Measurements from ENCODE around the gene PSRC1.

The PSRC1 gene

DNA sequence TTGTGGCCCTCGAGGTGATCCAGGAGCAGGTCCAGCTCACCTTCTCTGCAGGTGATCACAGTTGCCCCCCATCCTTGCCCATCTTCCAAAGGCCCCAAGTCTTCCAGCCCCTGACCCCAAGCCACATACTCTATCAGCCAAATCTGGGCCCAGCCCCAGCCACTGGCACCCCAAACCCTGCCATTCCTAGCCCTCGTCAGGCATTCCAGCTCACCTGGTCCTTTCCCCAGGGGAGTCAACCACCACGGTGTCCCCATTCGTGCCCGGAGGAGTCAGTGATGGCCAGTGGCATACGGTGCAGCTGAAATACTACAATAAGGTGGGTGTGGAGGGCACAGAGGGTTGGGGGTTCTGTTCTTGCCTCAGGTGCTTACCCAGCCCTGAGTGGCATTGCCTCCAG lies 21.4 kb downstream of the PSRC1 start:
- H3K4me3 ChIP-seq (replicated peaks; ENCODE audit: low read depth, low read length), result no peak overlapping the region
- TF ChIP-seq, protein P1, sequence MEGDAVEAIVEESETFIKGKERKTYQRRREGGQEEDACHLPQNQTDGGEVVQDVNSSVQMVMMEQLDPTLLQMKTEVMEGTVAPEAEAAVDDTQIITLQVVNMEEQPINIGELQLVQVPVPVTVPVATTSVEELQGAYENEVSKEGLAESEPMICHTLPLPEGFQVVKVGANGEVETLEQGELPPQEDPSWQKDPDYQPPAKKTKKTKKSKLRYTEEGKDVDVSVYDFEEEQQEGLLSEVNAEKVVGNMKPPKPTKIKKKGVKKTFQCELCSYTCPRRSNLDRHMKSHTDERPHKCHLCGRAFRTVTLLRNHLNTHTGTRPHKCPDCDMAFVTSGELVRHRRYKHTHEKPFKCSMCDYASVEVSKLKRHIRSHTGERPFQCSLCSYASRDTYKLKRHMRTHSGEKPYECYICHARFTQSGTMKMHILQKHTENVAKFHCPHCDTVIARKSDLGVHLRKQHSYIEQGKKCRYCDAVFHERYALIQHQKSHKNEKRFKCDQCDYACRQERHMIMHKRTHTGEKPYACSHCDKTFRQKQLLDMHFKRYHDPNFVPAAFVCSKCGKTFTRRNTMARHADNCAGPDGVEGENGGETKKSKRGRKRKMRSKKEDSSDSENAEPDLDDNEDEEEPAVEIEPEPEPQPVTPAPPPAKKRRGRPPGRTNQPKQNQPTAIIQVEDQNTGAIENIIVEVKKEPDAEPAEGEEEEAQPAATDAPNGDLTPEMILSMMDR (IDR thresholded peaks at IDR 0.05; ENCODE audit: low read length, missing control alignments), result no peak
- DNase-seq (ENCODE audit: low read depth), result no peak

DNA sequence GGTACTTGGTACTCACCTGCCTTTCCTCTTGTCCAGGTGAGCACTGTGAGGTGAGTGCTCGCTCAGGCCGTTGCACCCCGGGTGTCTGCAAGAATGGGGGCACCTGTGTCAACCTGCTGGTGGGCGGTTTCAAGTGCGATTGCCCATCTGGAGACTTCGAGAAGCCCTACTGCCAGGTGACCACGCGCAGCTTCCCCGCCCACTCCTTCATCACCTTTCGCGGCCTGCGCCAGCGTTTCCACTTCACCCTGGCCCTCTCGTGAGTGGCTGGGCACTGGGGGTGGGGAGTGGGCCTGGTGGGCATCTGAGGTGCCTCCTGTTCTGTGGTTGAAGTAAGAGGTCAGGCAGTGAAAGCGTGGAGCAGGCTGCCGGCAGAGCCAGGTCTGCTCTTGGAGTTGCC lies 21.9 kb downstream of the PSRC1 start:
- H3K4me3 ChIP-seq (replicated peaks; ENCODE audit: low read depth, low read length), result no peak overlapping the region
- no peak for DNase-seq (ENCODE audit: low read depth)
- TF ChIP-seq, protein P1 (IDR thresholded peaks at IDR 0.05; ENCODE audit: low read length, missing control alignments), result no peak

DNA sequence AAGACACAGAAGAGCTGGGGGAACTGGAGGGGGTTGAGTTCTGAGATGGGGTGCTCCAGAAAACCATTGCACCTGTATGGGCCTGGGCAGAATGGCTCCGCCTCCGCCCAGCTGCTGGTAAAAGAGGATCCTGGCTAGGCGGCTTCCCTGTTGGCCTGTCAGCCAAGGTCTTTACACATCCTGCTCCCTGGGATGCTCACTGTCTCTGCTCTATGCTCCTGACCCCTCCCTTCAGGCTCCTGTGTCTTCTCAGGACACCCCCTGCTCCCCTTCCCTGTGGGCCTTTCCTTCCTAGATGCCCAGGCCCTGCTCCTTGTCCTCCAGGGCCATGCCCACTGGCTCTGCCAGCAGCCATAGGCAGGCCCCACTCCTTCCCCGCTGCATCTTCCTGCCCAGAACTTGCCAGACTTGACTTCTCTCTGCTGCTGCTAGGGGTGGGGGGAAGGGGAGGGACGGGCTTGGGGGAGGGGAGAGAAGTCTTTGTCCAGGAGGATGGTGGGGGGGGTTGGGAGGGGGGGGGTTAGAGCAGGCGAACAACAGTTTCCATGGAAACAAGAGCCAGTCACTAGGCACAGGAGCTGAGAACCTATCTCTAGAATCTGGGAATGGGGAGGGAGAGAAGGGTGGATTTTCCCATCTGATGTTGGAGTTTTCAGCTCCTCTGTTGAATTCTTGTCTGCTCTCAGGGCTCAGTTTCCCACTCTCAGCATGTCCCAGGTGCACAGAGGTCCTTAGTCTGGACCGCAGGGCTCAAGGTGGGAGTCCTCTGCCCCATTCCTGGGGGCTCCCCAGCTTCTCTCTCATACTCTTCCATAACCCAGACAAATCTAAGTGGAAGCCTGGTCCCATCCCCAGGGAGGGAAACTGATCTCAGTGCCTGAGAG lies 23.0 kb downstream of the PSRC1 start:
- H3K4me3 ChIP-seq (replicated peaks; ENCODE audit: low read depth, low read length), result no peak overlapping the region
- TF ChIP-seq, protein P1 (IDR thresholded peaks at IDR 0.05; ENCODE audit: low read length, missing control alignments), result no peak
- DNase-seq (ENCODE audit: low read depth), result no peak

DNA sequence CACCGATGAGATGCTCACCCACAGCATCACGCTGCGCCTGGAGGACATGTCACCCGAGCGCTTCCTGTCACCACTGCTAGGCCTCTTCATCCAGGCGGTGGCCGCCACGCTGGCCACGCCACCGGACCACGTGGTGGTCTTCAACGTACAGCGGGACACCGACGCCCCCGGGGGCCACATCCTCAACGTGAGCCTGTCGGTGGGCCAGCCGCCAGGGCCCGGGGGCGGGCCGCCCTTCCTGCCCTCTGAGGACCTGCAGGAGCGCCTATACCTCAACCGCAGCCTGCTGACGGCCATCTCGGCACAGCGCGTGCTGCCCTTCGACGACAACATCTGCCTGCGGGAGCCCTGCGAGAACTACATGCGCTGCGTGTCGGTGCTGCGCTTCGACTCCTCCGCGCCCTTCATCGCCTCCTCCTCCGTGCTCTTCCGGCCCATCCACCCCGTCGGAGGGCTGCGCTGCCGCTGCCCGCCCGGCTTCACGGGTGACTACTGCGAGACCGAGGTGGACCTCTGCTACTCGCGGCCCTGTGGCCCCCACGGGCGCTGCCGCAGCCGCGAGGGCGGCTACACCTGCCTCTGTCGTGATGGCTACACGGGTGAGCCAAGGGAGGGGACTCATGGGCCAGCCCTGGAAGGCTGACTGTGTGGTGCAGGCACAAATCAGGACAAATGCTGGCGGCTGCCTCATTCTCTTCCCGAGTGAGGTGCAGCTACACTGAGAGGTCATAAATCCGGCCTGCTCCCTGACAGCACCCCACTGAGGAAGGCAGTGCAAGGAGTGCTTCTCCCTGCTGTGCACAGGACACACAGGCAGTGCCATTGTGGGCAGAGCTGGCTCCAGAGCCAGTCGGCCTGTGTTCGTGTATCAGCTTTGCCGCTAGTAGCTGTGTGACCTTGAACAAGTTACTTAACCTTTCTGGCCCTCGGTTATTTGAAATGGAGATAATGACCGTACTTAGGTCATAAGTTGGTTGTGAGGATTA lies 24.2 kb downstream of the PSRC1 start:
- no peak overlapping the region for H3K4me3 ChIP-seq (replicated peaks; ENCODE audit: low read depth, low read length)
- DNase-seq (ENCODE audit: low read depth), result no peak
- TF ChIP-seq, protein P1 (IDR thresholded peaks at IDR 0.05; ENCODE audit: low read length, missing control alignments), result no peak

DNA sequence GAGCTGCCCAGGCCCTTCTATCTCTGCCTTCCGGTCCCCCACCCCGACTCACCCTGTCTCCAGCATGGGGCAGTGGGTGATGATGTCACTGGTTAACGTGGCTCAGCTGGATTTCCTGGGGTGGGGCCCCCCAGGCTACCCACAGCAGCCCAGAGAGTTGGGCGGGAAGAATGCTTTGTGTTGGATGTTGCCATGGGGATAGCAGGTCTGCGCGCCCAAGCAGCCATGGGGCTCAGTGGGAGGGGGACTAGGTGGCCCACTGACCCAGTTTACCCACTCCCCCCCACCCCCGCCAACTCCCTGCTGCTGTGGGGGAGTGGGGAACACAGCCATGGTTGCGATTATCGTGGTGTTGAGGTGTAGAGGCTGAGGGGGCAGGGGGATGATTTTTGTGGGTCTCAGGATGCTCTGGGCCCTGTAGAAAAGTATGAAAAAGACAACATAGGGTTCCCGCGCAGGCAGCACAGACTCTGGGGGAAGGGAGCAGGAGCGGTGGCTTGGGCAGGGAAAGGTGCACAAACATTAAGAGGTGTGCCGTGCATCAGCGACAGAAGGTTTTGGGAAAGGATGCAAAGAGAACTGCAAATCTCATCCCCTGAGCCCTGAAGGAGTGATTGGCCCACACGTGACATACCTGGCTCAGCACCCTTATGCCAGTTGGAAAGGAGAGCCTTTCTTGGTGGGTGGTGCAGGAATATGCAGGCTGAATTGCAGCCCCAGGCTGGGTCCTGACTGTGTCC lies 25.1 kb downstream of the PSRC1 start:
- no peak overlapping the region for H3K4me3 ChIP-seq (replicated peaks; ENCODE audit: low read depth, low read length)

More for the DNA sequence above, 25.1 kb downstream of the PSRC1 start:
- TF ChIP-seq, protein P1 (IDR thresholded peaks at IDR 0.05; ENCODE audit: low read length, missing control alignments), result no peak
- DNase-seq (ENCODE audit: low read depth), result no peak

All from fibroblast of pulmonary artery (primary cell).